GM08714 (cell line): ENCODE data around the gene COL13A1.

Source experiments
- H3K4me3 ChIP-seq: fragments of 200-500 bp; sonication (Bioruptor generic); 2 replicates; pipeline ENCODE4 v1.5.1; 2014; ENCODE audit warnings: mild to moderate bottlenecking, low read length, inconsistent platforms
- ZNF274 ChIP-seq: IDR thresholded peaks from 2 replicates; pipeline ENCODE4 v1.6.1; 2012; ENCODE audit warnings: mild to moderate bottlenecking, low read depth, low read length

COL13A1 gene

GRCh38 chr10:69866688-69867461 lies 65.2 kb downstream of the COL13A1 start:
- H3K4me3 ChIP-seq = no peak overlapping the region
- TF ChIP-seq ZNF274 = no peak

DNA sequence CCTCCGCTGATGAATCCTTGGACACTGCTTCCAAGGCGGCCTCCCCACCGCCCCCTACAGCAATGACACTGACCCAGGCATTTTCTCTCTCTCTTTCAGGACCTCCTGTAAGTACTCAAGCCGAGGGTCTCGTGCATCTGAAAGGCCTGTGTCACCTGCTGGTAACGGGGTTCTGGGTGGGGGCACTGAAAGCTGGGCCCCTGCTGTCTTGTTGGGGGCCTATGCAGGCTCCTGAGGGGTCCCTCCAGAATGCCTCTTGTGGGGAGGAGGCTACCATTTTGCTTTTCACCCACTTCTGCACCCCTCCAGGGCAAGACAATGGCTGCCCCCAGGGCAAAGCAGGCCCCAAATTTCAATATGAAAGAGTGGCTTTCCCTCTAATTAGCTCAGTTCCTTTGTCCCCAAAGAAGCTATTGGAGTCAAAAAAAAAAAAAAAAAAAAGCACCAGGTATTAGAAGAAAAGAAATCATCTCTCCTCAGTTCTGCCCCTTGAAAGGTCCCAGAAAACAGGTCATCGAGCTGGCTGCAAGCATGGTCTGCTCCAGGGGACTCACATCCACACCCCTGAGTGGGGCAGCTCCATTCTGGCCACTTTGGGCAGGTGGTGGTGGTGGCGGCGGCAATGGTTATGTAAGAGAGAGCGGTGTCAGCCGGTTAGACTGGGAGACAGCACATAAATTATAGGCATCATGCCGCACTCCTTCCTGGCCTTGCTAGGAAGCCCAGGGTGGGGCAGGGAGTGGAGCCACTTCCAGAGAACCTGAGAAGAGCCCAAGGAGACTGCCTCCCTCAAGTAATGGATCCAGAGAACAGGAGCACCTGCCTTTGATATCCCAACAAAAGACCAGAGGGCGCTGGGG lies 66.2 kb downstream of the COL13A1 start:
- TF ChIP-seq ZNF274 = no peak

GRCh38 chr10:69868821-69869220 lies 67.1 kb downstream of the COL13A1 start:
- no peak overlapping the region for H3K4me3 ChIP-seq
- no peak for TF ChIP-seq ZNF274

More for the DNA sequence above, 66.2 kb downstream of the COL13A1 start:
- no peak overlapping the region for H3K4me3 ChIP-seq

DNA sequence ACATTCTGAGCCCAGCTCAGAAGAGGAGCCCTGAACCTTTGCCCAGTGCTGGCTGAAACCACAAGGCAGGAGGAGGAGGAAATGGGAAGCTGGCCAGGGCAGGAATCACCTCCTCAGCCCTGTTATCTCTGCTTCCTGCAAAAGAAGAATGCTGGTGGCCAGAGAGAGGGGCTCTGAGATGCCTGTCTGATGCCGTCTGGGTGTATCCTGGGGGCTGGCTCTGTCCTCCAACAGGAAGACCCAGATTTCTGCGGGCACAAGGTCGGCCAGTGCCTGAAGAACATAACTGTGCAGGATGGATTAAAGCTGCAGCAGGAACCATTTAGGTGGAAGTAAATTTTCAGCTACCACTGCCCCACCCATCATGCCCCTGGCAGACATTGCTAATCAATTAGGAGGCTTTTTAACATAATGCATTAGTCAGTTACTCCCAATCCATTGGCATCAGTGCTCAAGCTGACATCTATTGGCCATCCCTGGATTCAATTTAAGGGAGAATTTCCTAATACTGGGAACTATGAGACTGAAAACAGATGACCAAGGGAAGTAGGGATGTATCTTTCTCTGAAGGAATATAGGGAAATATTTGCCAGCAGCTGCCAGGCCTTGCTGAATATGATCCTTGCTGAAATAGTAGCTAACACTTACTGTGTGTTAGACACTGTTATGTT lies 67.7 kb downstream of the COL13A1 start:
- no peak overlapping the region for H3K4me3 ChIP-seq
- TF ChIP-seq ZNF274 = no peak

- no peak overlapping the region for H3K4me3 ChIP-seq
- TF ChIP-seq ZNF274 = no peak
Observed at GRCh38 chr10:69870591-69870990, 68.9 kb downstream of the COL13A1 start.

DNA sequence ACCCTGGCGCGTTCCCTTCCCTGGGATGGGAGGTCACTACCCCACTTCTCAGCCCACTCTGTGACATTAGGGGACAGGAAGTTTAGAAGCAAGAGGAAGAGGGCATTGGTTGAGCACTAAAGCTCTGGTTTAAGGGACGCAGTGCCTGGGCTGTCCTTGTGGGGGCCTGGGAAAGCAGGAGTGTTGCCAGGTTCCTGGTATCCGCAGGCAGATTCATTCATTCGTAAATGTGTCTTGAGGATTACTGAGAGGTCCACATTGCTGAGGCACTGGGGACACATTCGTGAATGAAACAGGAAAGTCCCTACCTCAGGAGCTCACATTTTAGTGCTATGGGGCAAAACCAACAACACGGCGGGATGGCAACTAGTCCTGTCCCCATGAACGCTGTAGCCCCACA lies 69.4 kb downstream of the COL13A1 start:
- no peak overlapping the region for H3K4me3 ChIP-seq
- TF ChIP-seq ZNF274 = no peak

GRCh38 chr10:69872323-69872722 lies 70.6 kb downstream of the COL13A1 start:
- no peak for TF ChIP-seq ZNF274
- H3K4me3 ChIP-seq = no peak overlapping the region

DNA sequence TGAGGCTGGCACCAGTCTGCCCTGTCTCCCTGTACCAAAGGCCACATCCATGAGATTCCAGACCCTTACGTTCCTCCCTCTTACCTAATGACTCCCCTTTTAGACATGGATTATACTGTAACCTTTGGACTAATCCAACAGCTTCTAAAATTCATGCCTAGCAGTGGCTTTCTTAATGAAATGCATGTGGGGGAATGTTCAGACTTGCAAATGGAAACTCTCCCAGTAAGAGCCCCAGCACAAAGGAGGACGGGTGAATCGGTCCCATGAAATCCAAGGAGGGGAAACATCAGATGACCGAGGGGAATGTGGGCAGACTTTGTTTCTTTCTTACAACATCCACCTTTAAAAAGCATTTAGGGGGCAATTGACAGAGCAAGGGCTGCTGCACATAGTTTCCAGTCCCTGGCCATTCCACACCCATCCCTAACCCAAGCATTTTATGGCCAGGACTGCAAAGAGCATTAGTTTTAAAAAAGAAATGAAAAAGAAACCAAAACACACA lies 71.5 kb downstream of the COL13A1 start:
- no peak for TF ChIP-seq ZNF274

GRCh38 chr10:69874449-69874848 lies 72.7 kb downstream of the COL13A1 start:
- no peak for TF ChIP-seq ZNF274

More for the DNA sequence above, 71.5 kb downstream of the COL13A1 start:
- no peak overlapping the region for H3K4me3 ChIP-seq

DNA sequence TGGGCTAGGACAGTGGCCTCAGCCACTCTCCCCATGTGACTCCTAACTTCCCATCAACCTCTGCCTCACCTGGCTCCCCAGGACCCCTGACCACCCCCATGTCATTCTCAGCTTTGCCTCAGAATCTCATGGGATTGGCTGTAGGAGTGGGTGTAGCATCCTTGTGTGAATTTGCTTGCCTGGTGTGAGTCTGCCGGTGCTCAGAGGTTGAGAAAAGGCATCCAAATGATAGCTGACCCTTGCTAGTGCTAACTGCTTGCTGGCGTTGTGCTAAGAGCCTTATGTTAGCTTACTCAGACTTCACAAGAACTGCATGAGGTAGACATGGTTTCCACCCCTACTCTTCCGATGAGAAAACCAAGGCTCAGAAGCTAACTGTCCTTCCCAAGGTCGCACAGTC lies 74.2 kb downstream of the COL13A1 start:
- TF ChIP-seq ZNF274 = no peak
- no peak overlapping the region for H3K4me3 ChIP-seq

More at GRCh38 chr10:69874449-69874848, 72.7 kb downstream of the COL13A1 start:
- H3K4me3 ChIP-seq = no peak overlapping the region

DNA sequence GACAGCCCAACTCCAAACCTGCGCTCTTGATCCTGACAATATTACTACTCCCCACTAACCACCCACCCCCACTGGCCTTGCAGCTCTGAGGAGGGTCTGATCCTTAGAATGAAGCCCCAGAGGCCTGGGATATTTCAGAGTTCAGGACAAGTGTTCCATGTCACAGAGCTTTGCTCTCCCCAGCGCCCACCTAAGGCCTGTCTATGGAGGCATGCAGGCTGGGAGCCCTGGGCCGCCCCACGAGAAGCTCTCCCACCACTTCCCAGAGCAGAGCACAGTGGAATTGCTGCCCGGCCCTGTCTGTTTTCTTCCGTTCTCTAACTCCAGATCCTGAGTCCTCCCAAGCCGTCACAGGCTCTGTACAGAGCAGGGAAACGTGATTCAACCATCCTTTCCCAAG lies 74.6 kb downstream of the COL13A1 start:
- no peak overlapping the region for H3K4me3 ChIP-seq

DNA sequence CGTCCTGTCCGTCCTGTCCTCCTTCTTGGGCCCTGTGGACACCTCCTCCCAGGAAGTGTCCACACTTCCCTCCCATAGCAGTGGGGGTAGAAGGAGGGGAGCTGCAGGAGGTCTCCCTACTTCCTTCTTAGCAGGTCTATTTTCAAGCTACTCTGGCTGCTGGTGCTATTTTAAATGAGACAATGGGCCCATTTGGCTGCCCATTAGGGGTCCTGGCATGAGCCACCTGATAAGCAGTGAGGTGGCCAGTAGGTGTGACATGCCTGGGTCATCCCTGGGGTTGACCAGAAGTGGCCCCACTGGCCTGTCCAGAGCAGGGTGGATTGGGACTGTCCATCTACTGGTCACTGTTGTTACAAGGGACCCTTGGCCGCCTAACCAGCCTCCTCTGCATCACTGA lies 75.2 kb downstream of the COL13A1 start:
- no peak for TF ChIP-seq ZNF274

More for the DNA sequence above, 74.6 kb downstream of the COL13A1 start:
- TF ChIP-seq ZNF274 = no peak

DNA sequence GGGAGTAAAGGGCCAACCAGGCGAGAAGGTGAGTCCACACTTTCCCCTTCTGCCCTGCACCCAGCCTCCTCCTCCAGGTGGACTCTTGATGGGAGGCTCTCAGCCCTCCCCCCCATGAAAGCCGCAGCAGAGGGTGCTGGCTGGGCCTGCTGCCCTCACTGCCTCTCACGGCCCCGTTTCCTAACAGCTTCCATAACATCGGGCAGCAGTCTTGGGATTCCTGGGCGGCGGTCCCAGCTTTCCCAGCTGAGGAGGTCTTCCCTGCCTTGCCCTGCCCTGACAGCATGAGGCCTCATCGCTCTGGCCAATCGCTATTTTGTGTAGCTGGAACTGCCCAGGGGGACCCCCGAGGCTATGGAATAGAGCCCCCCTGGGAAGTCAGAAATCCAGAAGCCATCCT lies 76.3 kb downstream of the COL13A1 start:
- TF ChIP-seq ZNF274 = no peak
- no peak overlapping the region for H3K4me3 ChIP-seq

More for the DNA sequence above, 75.2 kb downstream of the COL13A1 start:
- no peak overlapping the region for H3K4me3 ChIP-seq

- no peak for TF ChIP-seq ZNF274
Observed at GRCh38 chr10:69878951-69879350, 77.2 kb downstream of the COL13A1 start.

More at GRCh38 chr10:69878951-69879350, 77.2 kb downstream of the COL13A1 start:
- H3K4me3 ChIP-seq = no peak overlapping the region
